OCI-LY3 (cell line): ENCODE results near the gene C11orf71.

ENCODE experiments used
- H2AFZ ChIP-seq: fragments of 200-600, 300-600 bp; shearing (Covaris generic); 2 replicates; pipeline ENCODE4 v1.6.0; 2014; ENCODE audit warnings: antibody characterized with exemption, low read depth, low read length
- H3K27ac ChIP-seq: fragments of 200-600, 300-600 bp; sonication (generic); 2 replicates; pipeline ENCODE4 v1.5.1; 2014; ENCODE audit warnings: mild to moderate bottlenecking, low read length, moderate library complexity, mixed read lengths
- H3K27me3 ChIP-seq: fragments of 200-600, 300-600 bp; sonication (generic); 2 replicates; pipeline ENCODE4 v1.6.1; 2014; ENCODE audit warnings: low read depth, low read length, mixed read lengths
- H3K36me3 ChIP-seq: fragments of 200-600, 300-600 bp; sonication (generic); replicated peaks from 2 replicates; pipeline ENCODE3; 2014; ENCODE audit warnings: low read depth, low read length, mixed read lengths
- H3K4me1 ChIP-seq: fragments of 300-600, 200-600 bp; sonication (generic); 2 replicates; pipeline ENCODE4 v1.6.1; 2014; ENCODE audit warnings: low read length, mixed read lengths
- H3K4me2 ChIP-seq: fragments of 200-600, 300-600 bp; sonication (generic); 2 replicates; pipeline ENCODE4 v1.6.1; 2014; ENCODE audit warnings: low read length, mixed read lengths
- H3K4me3 ChIP-seq: fragments of 300-600, 200-600 bp; sonication (generic); 2 replicates; pipeline ENCODE4 v1.5.1; 2014; ENCODE audit warnings: antibody characterized with exemption, mild to moderate bottlenecking, low read length, moderate library complexity
- H3K79me2 ChIP-seq: fragments of 300-600, 200-600 bp; shearing (Covaris generic); 2 replicates; pipeline ENCODE4 v1.6.1; 2014; ENCODE audit warnings: mild to moderate bottlenecking, low read length, mixed read lengths
- H3K9ac ChIP-seq: fragments of 300-600, 200-600 bp; shearing (Covaris generic); 2 replicates; pipeline ENCODE4 v1.6.0; 2014; ENCODE audit warnings: mild to moderate bottlenecking, low read length, moderate library complexity
- H3K9me3 ChIP-seq: fragments of 200-600, 300-600 bp; shearing (Covaris generic); 2 replicates; pipeline ENCODE4 v1.6.1; 2014; ENCODE audit warnings: low read length, mixed read lengths; ENCODE audit not compliant: insufficient read depth
- H4K20me1 ChIP-seq: fragments of 200-600, 300-600 bp; sonication (generic); 2 replicates; pipeline ENCODE4 v1.6.1; 2016; ENCODE audit warnings: low read length, mixed read lengths; ENCODE audit not compliant: insufficient read depth
- CTCF ChIP-seq: fragments of 200-600, 300-600 bp; sonication (generic); IDR thresholded peaks from 2 replicates; pipeline ENCODE4 v1.5.1; 2014; ENCODE audit warnings: antibody characterized with exemption, low read length, low read depth
- EZH2phosphoT487 ChIP-seq: fragments of 200-600 bp; shearing (Covaris generic); IDR thresholded peaks from 2 replicates; pipeline ENCODE4 v1.6.1; 2018; ENCODE audit warnings: antibody characterized with exemption, mixed run types, low read depth

Gene C11orf71

DNA sequence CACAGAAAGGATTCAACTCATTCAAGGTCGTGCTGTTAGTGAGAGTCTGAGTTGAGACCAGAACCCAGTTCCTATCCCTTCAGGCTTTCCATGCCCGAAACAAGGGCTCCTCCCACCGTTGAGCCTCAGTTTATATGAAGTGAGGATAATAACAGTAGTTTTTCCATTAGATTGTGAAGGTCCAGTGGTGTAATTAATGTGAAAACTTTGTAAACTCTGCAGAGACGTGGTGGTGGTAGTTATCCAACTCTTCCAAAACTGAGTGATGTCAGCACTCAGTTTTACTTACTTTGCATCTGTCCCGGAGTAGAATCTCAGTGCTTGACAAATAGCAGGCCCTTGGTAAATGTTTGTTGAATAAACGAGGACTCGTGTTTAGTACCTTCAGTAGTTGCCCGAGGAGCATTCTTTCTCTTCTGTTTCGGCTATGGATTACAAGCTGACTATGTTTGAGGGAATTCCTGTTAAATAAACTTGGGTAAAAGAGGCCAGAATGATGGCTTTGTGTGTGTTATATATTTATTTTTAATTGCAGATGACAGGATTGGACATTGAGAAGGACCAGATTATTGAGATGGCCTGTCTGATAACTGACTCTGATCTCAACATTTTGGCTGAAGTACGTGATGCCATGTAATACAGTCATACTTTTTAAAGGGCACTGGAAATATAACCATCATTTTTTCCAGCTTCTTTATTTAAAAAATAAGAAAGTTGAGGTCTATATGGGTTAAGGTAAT, 40.0 kb upstream of the C11orf71 start:
- Histone ChIP-seq H4K20me1 (no peaks in the 10 kb centered on the region), H3K79me2 (peaks cover 25% of the 10 kb centered on the region), H3K27me3 (no peaks in the 10 kb centered on the region), H3K4me1 (peaks cover 10% of the 10 kb centered on the region), H3K4me2 (peak overlapping the region; percentile 97), H3K36me3 (peaks cover 4% of the 10 kb centered on the region), H3K9ac (peak overlapping the region; percentile 85), H3K27ac (no peak overlapping the region), H3K9me3 (no peaks in the 10 kb centered on the region), H3K4me3 (peak overlapping the region; percentile 98), H2AFZ (peak overlapping the region; percentile 92)
- TF ChIP-seq CTCF (peak; percentile 22; the same call in 1 of the 2 replicates), EZH2phosphoT487 (no peak)

DNA sequence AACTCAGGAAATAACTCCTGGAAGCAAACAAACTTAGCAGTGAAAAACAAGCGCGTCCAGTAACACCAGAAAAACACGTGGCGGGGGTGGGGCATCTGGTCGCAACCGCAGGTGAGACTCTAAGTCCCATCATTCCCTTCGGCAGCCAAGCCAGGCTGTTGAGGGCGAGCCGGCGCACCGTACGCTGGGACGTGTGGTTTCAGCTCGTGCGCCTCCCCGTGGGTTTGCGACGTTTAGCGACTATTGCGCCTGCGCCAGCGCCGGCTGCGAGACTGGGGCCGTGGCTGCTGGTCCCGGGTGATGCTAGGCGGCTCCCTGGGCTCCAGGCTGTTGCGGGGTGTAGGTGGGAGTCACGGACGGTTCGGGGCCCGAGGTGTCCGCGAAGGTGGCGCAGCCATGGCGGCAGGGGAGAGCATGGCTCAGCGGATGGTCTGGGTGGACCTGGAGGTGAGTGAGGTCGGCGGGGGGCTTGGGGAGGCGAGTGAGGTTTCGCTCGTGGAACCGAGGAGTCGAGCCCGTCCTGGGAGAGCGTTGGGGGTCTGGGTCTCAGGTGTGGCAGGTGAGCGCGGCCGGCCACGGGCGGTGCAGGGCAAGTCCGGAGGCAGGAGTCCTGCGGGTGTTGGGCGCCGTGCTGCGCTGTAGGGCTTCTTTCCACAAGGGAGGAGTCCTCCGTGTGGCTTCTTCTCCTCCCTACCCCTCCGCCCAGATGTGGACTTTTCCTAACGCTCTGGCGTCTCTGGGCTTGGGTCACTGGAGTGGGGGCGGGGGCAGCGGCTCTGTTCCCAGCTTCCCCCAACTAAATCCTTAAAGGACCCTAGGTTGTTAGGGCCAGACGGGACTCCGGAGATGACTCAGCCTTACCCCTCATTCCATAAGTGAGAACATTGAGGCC, 39.2 kb upstream of the C11orf71 start, which contains the start of gene REXO2:
Gene REXO2, plus strand, starts transcription at position 239 of the 892 bp plus-strand sequence. Its CDS starts 62 bp downstream, at position 301.
- H2AFZ ChIP-seq: peak within 1 kb of the TSS; percentile 97
- no peak for TF ChIP-seq CTCF
- TF ChIP-seq EZH2phosphoT487: no peak
- H3K27ac ChIP-seq: no peak within 1 kb of the TSS
- peak within 1 kb of the TSS; percentile 85 for H3K9ac ChIP-seq
- H3K4me1 ChIP-seq: peaks cover 10% of the 10 kb centered on the region
- peak within 1 kb of the TSS; percentile 98 for H3K4me3 ChIP-seq
- H3K27me3 ChIP-seq: no peaks in the 10 kb centered on the region
- H4K20me1 ChIP-seq: no peaks in the 10 kb centered on the region
- H3K36me3 ChIP-seq: peaks cover 4% of the 10 kb centered on the region
- H3K79me2 ChIP-seq: peaks cover 25% of the 10 kb centered on the region
- no peaks in the 10 kb centered on the region for H3K9me3 ChIP-seq
- peak within 1 kb of the TSS; percentile 97 for H3K4me2 ChIP-seq

DNA sequence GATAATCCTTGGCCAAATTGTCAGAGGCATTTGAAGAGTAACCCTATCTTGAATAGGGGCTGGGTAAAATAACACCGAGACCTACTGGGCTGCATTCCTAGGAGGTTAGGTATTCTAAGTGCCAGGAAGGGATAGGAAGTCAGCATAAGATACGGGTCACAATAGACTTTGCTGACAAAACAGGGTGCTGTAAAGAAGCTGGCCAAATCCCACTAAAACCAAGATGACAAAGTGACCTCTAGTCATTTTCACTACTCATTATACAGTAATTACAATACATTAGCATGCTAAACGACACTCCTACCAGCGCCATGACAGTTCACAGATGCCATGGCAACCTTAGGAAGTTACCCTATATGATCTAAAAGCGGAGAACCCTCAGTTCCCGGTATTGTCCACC, 38.0 kb upstream of the C11orf71 start:
- Histone ChIP-seq H3K27ac (no peak overlapping the region), H4K20me1 (no peaks in the 10 kb centered on the region), H3K9me3 (no peaks in the 10 kb centered on the region), H3K4me1 (peaks cover 10% of the 10 kb centered on the region), H3K4me2 (no peak overlapping the region), H3K9ac (no peak overlapping the region), H3K79me2 (peaks cover 25% of the 10 kb centered on the region), H3K4me3 (no peak overlapping the region), H3K36me3 (no peaks in the 10 kb centered on the region), H3K27me3 (no peaks in the 10 kb centered on the region), H2AFZ (no peak overlapping the region; the same call in 1 of the 2 replicates)
- TF ChIP-seq CTCF: no peak

DNA sequence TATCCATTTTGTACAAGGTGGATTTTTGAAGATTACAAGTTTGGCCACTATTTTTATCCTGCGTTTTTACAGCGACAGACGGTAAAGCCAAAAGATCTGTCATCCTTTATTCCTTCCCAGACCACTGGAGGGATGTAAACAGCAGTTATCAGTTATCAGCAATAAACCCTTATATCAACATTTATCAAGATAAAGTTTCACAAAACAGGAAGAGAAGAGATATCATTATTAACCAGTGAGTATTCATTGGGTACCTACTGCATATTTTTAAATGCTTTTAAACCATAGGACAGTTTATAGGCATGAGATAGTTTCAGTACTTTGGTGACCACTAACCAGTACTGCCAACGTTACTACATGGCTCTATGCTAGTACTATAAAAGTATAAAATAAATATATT, 33.1 kb upstream of the C11orf71 start:
- TF ChIP-seq CTCF (no peak), EZH2phosphoT487 (no peak)
- no peak overlapping the region for H3K27ac ChIP-seq
- H3K9ac ChIP-seq: no peak overlapping the region
- no peaks in the 10 kb centered on the region for H3K36me3 ChIP-seq
- H3K4me1 ChIP-seq: no peaks in the 10 kb centered on the region
- H3K4me2 ChIP-seq: no peak overlapping the region
- H2AFZ ChIP-seq: no peak overlapping the region
- H3K4me3 ChIP-seq: no peak overlapping the region
- no peaks in the 10 kb centered on the region for H3K79me2 ChIP-seq
- no peaks in the 10 kb centered on the region for H3K9me3 ChIP-seq
- no peaks in the 10 kb centered on the region for H4K20me1 ChIP-seq
- no peaks in the 10 kb centered on the region for H3K27me3 ChIP-seq
